MM.1S (cell line): ENCODE data around the gene CSRP2.

ENCODE experiments used
- DNase-seq: peaks from one replicate; pipeline ENCODE4 v3.0.0-alpha.2; 2015
- H2AFZ ChIP-seq: fragments of 300-600 bp; sonication (generic); 2 replicates; pipeline ENCODE4 v1.6.0; 2016; ENCODE audit warnings: antibody characterized with exemption, low read length
- H3F3A ChIP-seq: fragments of 300-600 bp; sonication (generic); 2 replicates; pipeline ENCODE4 v1.6.1; 2016; ENCODE audit warnings: mild to moderate bottlenecking, antibody characterized with exemption, low read length, moderate library complexity, mixed read lengths; ENCODE audit not compliant: insufficient read depth
- H3K27ac ChIP-seq: fragments of 300-600 bp; sonication (generic); 2 replicates; pipeline ENCODE4 v1.5.1; 2016; ENCODE audit warnings: mild to moderate bottlenecking, low read length
- H3K27me3 ChIP-seq: fragments of 300-600 bp; sonication (generic); replicated peaks from 2 replicates; pipeline ENCODE4 v1.6.0; 2016; ENCODE audit warnings: low read length; ENCODE audit not compliant: insufficient read depth
- H3K36me3 ChIP-seq: fragments of 300-600 bp; sonication (generic); replicated peaks from 2 replicates; pipeline ENCODE4 v1.6.1; 2016; ENCODE audit warnings: mild to moderate bottlenecking, low read length, mixed read lengths; ENCODE audit not compliant: insufficient read depth
- H3K4me1 ChIP-seq: fragments of 300-600 bp; sonication (generic); 2 replicates; pipeline ENCODE4 v1.6.1; 2016; ENCODE audit warnings: low read length, mixed read lengths
- H3K4me2 ChIP-seq: fragments of 300-600 bp; sonication (generic); 2 replicates; pipeline ENCODE4 v1.6.0; 2016; ENCODE audit warnings: low read depth, low read length
- H3K4me3 ChIP-seq: fragments of 300-600 bp; sonication (generic); 2 replicates; pipeline ENCODE4 v1.5.1; 2016; ENCODE audit warnings: low read length, mixed read lengths
- H3K79me2 ChIP-seq: fragments of 300-600 bp; sonication (generic); 2 replicates; pipeline ENCODE4 v1.6.1; 2016; ENCODE audit warnings: mixed run types, low read length, mixed read lengths
- H3K9ac ChIP-seq: fragments of 300-600 bp; sonication (generic); 2 replicates; pipeline ENCODE4 v1.6.1; 2016; ENCODE audit warnings: low read length, mixed read lengths
- H3K9me2 ChIP-seq: fragments of 300-600 bp; sonication (generic); replicated peaks from 2 replicates; pipeline ENCODE4 v1.6.1; 2016; ENCODE audit warnings: mild to moderate bottlenecking, low read length, mixed read lengths; ENCODE audit not compliant: insufficient read depth
- H3K9me3 ChIP-seq: fragments of 300-600 bp; sonication (generic); replicated peaks from 2 replicates; pipeline ENCODE4 v1.6.1; 2016; ENCODE audit warnings: mild to moderate bottlenecking, low read length, mixed read lengths; ENCODE audit not compliant: insufficient read depth
- H4K20me1 ChIP-seq: fragments of 300-600 bp; sonication (generic); 2 replicates; pipeline ENCODE4 v1.6.1; 2016; ENCODE audit warnings: mild to moderate bottlenecking, low read length, moderate library complexity, mixed read lengths; ENCODE audit not compliant: insufficient read depth
- CTCF ChIP-seq: fragments of 300-600 bp; sonication (generic); IDR thresholded peaks from 2 replicates; pipeline ENCODE4 v1.5.1; 2016; ENCODE audit warnings: antibody characterized with exemption, low read length, mixed read lengths
- EZH2 ChIP-seq: fragments of 300-600 bp; sonication (generic); optimal IDR thresholded peaks from 2 replicates; pipeline ENCODE3; 2017; ENCODE audit warnings: low read depth, mild to moderate bottlenecking, antibody characterized with exemption, low read length, mixed read lengths
- EZH2phosphoT487 ChIP-seq: fragments of 300-600 bp; sonication (generic); IDR thresholded peaks from 2 replicates; pipeline ENCODE4 v1.6.1; 2018; ENCODE audit warnings: antibody characterized with exemption, low read length

Gene CSRP2

GRCh38 chr12:76830436-76830835 lies 48.4 kb downstream of the CSRP2 start:
- Histone ChIP-seq H3F3A (no peaks in the 10 kb centered on the region), H4K20me1 (no peaks in the 10 kb centered on the region), H3K9me2 (no peaks in the 10 kb centered on the region), H3K27me3 (no peaks in the 10 kb centered on the region), H3K9me3 (no peaks in the 10 kb centered on the region), H3K4me3 (no peak overlapping the region), H3K9ac (no peak overlapping the region), H3K79me2 (no peaks in the 10 kb centered on the region), H3K36me3 (no peaks in the 10 kb centered on the region), H3K4me2 (no peak overlapping the region), H2AFZ (no peak overlapping the region), H3K4me1 (no peaks in the 10 kb centered on the region), H3K27ac (no peak overlapping the region)
- no peak for TF ChIP-seq CTCF
- no peak for TF ChIP-seq EZH2
- TF ChIP-seq EZH2phosphoT487, result no peak
- no peak for DNase-seq

- Histone ChIP-seq H3K27ac (no peak overlapping the region), H2AFZ (no peak overlapping the region), H4K20me1 (no peaks in the 10 kb centered on the region), H3K9ac (no peak overlapping the region), H3K27me3 (no peaks in the 10 kb centered on the region), H3K36me3 (no peaks in the 10 kb centered on the region), H3K9me3 (no peaks in the 10 kb centered on the region), H3K4me2 (no peak overlapping the region), H3K79me2 (no peaks in the 10 kb centered on the region), H3F3A (no peaks in the 10 kb centered on the region; the same call in 1 of the 2 replicates), H3K4me1 (no peaks in the 10 kb centered on the region), H3K4me3 (no peak overlapping the region), H3K9me2 (no peaks in the 10 kb centered on the region)
- no peak for DNase-seq
- TF ChIP-seq CTCF, result peak; percentile 29
- TF ChIP-seq EZH2, result no peak
- no peak for TF ChIP-seq EZH2phosphoT487
Measured at GRCh38 chr12:76820888-76821482, 57.8 kb downstream of the CSRP2 start.

GRCh38 chr12:76813972-76814371 lies 64.8 kb downstream of the CSRP2 start:
- H3K4me1 ChIP-seq, result no peaks in the 10 kb centered on the region
- H3F3A ChIP-seq, result no peaks in the 10 kb centered on the region
- DNase-seq, result no peak
- no peak overlapping the region for H3K9ac ChIP-seq
- H4K20me1 ChIP-seq, result no peaks in the 10 kb centered on the region
- H3K4me3 ChIP-seq, result no peak overlapping the region
- H3K27me3 ChIP-seq, result no peaks in the 10 kb centered on the region
- no peaks in the 10 kb centered on the region for H3K9me2 ChIP-seq
- no peak overlapping the region for H3K27ac ChIP-seq
- H2AFZ ChIP-seq, result no peak overlapping the region
- TF ChIP-seq EZH2phosphoT487 (no peak), EZH2 (no peak), CTCF (no peak)
- no peak overlapping the region for H3K4me2 ChIP-seq
- peaks cover 4% of the 10 kb centered on the region; the same call in 1 of the 2 replicates for H3K36me3 ChIP-seq
- H3K79me2 ChIP-seq, result no peaks in the 10 kb centered on the region
- no peaks in the 10 kb centered on the region for H3K9me3 ChIP-seq
